HCT116 (cell line): Measurements from ENCODE around the gene ADGRB3.

Experiments
- EZH2 ChIP-seq: fragments of 200-600 bp; sonication (generic); IDR thresholded peaks from 2 replicates; pipeline ENCODE4 v1.6.1; 2017; ENCODE audit warnings: antibody characterized with exemption, mixed run types
- POLR2A ChIP-seq: IDR thresholded peaks from 2 replicates; pipeline ENCODE4 v1.7.0; 2011; ENCODE audit warnings: borderline replicate concordance; ENCODE audit not compliant: insufficient read depth, insufficient read length; ENCODE audit errors: extremely low read depth
- SP1 ChIP-seq: IDR thresholded peaks from 2 replicates; pipeline ENCODE4 v1.6.1; 2012; ENCODE audit warnings: low read depth
- SRF ChIP-seq: IDR thresholded peaks from 2 replicates; pipeline ENCODE4 v1.6.1; 2012; ENCODE audit warnings: low read depth
- TF ChIP-seq, protein P1 (sequence below): IDR thresholded peaks from 2 replicates; pipeline ENCODE4 v1.6.1; 2012
- TF ChIP-seq, protein P2 (sequence below), 3 experiments: fragments of 200-600 bp in 1 of 3; sonication (generic) in 1 of 3; IDR thresholded peaks in 2 of 3; conservative IDR thresholded peaks in 1 of 3; 2 replicates each; pipeline ENCODE4 v1.5.1; 2012 to 2017; ENCODE audit warnings: low read depth in 2 of 3, low read length in 2 of 3, antibody characterized with exemption in 1 of 3, borderline replicate concordance in 1 of 3, control low read depth in 1 of 3, mild to moderate bottlenecking in 1 of 3, mixed read lengths in 1 of 3, mixed run types in 1 of 3, moderate library complexity in 1 of 3; ENCODE audit not compliant: insufficient read depth in 1 of 3

- TF ChIP-seq SRF (no peak), POLR2A (no peak), EZH2 (no peak), SP1 (no peak)
- TF ChIP-seq, protein P1, sequence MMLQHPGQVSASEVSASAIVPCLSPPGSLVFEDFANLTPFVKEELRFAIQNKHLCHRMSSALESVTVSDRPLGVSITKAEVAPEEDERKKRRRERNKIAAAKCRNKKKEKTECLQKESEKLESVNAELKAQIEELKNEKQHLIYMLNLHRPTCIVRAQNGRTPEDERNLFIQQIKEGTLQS, result no peak
- TF ChIP-seq, protein P2, sequence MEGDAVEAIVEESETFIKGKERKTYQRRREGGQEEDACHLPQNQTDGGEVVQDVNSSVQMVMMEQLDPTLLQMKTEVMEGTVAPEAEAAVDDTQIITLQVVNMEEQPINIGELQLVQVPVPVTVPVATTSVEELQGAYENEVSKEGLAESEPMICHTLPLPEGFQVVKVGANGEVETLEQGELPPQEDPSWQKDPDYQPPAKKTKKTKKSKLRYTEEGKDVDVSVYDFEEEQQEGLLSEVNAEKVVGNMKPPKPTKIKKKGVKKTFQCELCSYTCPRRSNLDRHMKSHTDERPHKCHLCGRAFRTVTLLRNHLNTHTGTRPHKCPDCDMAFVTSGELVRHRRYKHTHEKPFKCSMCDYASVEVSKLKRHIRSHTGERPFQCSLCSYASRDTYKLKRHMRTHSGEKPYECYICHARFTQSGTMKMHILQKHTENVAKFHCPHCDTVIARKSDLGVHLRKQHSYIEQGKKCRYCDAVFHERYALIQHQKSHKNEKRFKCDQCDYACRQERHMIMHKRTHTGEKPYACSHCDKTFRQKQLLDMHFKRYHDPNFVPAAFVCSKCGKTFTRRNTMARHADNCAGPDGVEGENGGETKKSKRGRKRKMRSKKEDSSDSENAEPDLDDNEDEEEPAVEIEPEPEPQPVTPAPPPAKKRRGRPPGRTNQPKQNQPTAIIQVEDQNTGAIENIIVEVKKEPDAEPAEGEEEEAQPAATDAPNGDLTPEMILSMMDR (IDR thresholded peaks at IDR 0.05 in 2 of 3, conservative IDR thresholded peaks at IDR 0.05 in 1 of 3; ENCODE audit: borderline replicate concordance in 1 of 3, insufficient read depth in 1 of 3, low read depth in 2 of 3, low read length in 2 of 3), result no peak
Measured at GRCh38 chr6:69338431-69339162, 703.5 kb downstream of the ADGRB3 start.
